ENCODE data around the gene TTC3.

TTC3 gene

GRCh38 chr21:37159053-37159776 lies 86.2 kb downstream of the TTC3 start:
- DNase-seq = no peak

DNA sequence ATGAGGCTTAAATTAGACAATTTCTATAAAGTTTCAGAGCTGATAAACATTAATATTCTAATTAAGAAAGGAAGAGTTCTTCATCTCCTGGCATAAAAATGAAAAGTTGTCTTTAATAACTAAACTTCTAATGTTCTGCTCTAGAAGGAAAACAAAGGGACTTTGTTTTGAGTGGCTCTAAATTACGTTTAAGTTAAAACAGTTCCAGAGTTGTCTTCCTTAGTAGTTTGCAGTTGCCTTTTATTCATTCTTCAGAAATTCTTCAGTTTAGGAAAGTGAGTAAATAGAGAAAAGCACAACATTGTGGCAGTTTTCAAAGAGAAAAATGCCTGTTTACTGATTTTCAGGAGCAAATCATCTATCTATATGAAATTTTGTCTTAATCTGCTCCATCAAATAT lies 86.9 kb downstream of the TTC3 start:
- no peak for DNase-seq

GRCh38 chr21:37164742-37165141 lies 91.7 kb downstream of the TTC3 start:
- DNase-seq = no peak

- no peak for DNase-seq
Observed at GRCh38 chr21:37165586-37165985, 92.5 kb downstream of the TTC3 start.

GRCh38 chr21:37166733-37167132 lies 93.7 kb downstream of the TTC3 start:
- no peak for DNase-seq

GRCh38 chr21:37168666-37169065 lies 95.6 kb downstream of the TTC3 start:
- DNase-seq = no peak

DNA sequence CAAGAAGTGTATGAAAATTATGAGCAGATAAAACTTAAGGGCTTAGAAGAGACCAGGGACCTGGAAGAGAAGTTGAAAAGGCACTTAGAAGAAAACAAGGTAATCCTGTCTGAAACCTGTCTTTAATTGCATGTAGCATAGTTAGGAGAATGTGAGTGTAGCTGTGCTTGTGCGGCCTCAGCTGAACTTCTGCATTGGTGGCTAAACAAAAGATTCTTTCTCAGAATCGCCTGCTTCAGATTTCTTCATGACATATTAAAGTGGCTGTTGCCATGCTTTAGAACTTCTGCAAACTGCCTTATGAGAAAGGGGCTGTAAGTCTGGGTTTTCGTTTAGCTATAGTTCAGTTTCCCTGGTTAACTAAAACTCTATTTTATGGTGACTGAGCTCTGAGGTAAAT lies 99.6 kb downstream of the TTC3 start:
- DNase-seq = no peak

GRCh38 chr21:37176716-37177115 lies 103.7 kb downstream of the TTC3 start:
- no peak for DNase-seq

- DNase-seq = no peak
Observed at GRCh38 chr21:37181059-37181458, 108.0 kb downstream of the TTC3 start.

DNA sequence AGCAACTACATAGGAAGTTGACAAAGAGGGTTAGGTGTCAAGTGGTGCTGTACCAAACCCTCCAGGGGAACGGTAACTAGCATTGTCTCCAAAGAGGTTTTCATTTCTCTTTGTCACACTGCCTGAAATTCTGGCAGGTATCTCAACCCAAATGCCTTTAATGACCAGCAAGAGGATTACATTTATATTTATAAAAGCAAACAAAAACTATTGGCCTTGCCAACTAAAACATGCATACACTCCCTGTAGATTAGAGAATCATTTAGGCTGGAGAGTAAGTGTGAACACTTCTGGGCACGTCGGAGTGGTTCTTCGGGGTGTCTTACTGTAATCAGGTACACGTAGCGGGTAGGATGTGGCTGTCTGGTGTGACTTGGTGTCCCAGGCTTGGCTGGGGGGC lies 109.2 kb downstream of the TTC3 start:
- DNase-seq = no peak

DNA sequence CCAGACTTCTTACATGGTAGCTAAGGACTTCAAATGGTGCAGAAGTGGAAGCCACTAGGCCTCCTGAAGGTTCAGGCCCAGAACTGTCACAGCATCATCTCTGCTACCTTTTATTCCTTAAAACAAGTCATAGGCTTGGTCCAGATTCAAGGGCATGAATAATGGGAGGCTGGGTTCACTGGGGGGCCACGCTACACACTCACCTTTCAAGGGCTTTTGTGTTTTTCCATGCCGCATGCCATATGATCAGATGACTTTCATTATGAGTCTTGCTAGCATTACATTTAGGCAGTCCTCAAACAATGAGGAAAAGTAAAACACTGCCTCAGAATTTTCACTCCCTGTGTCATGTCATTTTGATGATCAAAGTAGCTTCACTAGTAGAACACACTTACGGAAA lies 110.7 kb downstream of the TTC3 start:
- no peak for DNase-seq

DNA sequence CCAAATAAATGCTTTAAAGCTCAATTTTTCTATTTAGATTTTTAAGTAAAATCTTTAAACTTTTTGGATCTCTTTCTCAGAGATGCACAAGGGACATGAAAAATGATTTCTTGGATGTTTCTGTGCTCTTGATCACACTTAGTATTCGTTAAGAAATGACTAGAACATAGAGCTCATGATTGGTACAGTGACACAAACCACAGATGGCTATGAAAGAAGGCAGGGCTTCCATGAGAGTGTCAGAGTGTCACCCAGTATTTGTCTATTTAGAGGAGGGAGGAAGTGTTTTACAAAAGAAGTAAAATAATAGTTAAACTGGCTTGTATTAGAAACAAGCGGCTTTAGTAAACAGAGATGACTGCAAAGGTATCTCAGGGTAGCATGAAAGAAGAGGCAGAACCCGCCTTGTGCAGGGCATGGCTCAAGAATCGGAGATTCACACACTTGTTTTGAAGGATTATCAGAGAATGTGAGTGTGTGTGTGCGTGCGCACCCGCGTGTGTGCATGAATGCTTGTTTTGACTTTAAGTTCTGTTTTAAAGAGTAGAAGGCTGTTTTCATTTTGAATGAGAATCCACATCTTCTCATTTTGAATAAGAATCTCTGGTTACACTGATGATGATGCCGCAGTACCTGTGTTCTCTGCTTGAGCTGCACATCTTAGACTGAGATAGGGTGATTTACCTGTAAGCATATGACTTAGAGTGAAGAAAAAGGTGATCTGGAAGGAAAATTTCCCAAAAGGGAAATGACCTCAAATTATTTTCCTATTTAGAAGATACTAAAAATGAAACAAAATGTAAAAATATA lies 111.9 kb downstream of the TTC3 start:
- DNase-seq = no peak

DNA sequence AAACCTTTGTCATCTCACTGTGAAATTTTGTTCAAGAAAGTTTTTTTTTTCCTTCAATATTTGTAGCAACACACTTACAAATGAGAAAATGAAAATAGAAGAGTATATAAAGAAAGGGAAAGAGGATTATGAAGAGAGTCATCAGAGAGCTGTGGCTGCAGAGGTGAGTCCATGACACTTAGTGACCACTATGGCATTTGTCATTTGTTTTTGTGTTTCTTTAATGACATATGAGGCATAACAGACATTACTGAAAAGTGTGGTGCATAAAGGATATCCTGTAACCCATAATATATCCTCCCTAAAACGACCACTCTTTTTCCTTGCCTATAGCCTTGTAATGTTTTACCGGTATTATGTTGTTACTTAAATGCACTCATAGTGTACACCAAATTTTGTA lies 113.9 kb downstream of the TTC3 start:
- no peak for DNase-seq

GRCh38 chr21:37188825-37189224 lies 115.8 kb downstream of the TTC3 start:
- DNase-seq = no peak

DNA sequence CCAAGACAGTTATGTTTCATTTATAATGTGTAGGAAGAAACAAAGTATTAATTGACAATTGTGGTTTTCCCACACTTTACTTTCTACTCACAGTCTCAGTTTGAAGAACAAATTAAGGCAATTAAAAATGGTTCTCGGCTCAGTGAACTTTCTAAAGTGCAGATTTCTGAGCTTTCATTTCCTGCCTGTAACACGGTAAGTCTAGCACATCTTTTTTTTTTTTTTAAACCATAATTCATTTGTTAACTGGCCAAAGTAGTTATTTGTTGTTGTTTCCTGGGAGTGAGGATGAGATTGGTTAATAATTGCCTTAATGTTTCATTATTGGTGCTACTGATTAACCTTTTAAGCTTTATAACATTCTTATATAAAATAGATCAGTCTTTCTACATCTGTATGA lies 119.0 kb downstream of the TTC3 start:
- DNase-seq = no peak

GRCh38 chr21:37193006-37193405 lies 120.0 kb downstream of the TTC3 start:
- no peak for DNase-seq

- no peak for DNase-seq
Observed at GRCh38 chr21:37193676-37194075, 120.6 kb downstream of the TTC3 start.

DNA sequence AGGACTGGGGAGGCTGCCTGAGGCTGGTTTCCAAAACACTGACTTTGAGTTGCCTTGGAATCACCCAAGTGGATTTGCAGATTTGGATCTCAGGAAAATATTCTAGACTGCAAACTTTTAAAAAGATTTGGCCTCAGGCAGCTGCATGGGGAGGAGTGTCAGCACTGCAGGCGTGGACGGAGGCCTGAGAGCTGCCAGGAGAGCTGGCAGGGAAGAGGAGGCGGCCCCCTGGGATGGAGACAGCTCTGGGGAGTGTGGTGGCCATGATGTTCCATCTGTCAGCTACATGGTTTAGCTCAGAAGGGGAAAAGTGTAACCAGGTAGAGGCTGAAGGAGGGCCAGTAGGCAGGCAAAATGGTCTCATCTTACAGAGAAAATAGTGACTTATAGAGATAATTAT lies 122.0 kb downstream of the TTC3 start:
- DNase-seq = no peak

- DNase-seq = no peak
Observed at GRCh38 chr21:37195610-37196009, 122.6 kb downstream of the TTC3 start.

DNA sequence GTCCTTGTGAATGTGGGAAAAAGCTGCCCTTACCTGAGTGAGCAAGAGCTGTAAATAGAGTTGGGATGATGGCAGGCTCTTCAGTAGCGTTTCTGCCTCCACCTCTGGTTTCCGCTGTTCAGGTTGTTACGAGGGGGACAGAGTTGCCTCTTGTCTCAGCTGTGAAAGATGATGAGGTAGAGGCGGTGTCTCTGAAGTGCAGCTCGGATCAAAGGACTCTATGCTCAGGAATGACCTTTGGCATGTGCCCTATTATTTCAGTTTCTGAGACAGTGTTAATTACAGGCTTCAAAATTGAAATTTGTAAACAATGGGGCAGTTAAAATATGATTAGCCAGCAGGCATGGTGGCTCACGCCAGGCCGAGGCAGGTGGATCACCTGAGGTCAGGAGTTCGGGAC lies 123.8 kb downstream of the TTC3 start:
- no peak for DNase-seq

DNA sequence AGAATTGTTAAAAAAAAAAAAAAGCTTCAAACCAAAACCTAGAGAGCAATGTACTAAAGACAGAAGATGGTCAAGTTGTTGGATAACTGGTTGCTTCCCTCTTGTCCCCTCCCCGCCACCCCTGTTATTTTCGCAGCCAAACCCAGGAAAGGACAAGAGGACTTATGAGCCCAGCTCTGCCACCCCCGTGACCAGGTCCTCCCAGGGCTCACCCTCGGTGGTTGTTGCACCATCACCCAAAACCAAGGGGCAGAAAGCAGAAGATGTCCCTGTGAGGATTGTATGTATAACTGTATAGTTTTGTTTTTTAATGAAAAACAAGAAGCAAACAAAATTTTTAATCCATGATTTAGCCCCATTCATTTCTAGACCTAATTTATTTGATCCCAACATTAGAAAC lies 124.7 kb downstream of the TTC3 start:
- no peak for DNase-seq

DNA sequence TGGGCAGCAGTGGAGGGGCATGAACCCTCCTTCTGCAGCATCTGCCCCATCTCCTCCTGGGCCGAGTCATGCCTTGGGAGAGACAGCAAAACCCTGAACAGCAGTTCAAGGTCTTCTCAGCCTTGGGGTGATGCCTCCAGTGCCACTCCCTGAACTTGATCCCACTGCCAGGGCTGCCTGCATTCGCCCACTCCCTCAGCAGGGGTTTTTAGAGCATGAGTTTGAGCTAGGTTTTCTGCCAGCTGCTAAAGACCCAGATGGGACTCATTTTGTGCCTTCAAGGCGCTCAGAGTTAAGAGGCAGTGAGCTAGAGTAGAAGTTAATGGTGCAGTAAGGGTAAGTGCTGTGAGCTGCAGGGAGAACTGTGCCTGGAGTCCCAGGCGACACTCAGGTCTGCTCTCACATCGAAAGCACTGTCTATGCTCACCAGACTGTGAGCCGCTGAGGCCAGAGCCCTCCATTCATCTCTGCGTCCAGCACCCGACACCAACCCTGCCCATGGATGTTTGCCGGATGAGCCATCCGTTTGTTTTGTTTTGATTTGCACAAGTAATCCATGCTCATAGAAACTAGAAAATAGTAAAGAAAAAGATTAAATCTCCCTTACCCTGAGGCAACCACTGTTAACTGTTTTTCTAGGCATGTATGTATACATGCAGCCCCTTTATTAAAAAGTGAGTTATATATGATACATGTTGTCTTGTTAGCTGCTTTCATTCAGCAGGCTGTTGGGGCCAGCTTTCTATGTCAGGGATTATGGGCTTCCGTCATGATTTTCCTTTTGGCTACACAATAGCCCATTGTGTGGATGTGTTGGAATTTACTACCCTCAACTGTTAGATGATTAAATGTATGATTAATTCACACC lies 126.2 kb downstream of the TTC3 start:
- DNase-seq = no peak

DNA sequence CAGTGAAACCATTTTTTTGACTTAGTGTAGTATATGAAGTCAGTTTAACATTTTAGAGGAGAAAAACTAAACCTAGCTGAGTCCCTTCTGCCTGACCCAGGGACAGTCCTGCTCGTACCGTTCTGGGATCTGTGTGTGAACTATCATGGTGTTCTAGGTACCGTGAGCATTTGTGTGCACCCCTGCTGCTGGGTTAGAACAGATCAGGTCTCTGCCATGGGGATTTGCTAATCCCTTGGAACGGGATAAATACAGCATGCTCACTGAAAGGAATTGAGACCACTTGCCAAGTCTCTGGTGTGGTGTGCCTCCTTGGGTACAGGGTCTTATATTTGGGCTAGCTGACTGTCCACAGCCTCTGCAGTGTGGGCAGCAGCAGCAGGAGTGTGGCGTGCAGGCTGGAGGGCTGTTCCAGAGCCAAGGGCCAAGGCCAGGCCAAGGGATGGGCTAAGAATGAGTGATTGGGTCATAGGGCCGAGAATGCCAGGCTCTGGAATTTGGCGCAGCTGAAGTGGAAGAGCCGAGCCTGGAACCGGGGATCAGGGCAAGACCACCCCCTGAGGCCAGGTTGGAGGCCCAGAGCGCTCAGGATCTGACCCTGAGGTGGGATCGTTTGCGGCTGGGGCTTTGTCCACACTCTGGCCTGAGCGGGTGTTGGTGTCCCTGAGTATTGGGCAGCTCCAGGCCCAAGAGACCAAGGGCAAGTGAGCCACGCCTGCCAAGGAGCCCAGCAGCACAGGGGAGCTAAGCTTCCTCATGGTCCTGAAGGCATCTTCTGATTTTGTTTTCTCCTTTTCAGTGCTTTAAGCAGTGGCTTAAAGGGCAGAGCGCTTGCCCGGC lies 127.8 kb downstream of the TTC3 start:
- no peak for DNase-seq
